HG02678 (cell line): ENCODE results near the gene MAST1.
"Not testable (repeated sequence)": the region's sequence is repeated elsewhere in the genome, so short reads cannot be mapped to it uniquely, and the experiment has no call there.

Experiments
- ATAC-seq: cut with Tn5 transposase; IDR thresholded peaks from one replicate; pipeline ENCODE4 v1.9.1; 2021; ENCODE audit warnings: mild to moderate bottlenecking, moderate library complexity; ENCODE audit not compliant: unreplicated experiment

MAST1 gene

DNA sequence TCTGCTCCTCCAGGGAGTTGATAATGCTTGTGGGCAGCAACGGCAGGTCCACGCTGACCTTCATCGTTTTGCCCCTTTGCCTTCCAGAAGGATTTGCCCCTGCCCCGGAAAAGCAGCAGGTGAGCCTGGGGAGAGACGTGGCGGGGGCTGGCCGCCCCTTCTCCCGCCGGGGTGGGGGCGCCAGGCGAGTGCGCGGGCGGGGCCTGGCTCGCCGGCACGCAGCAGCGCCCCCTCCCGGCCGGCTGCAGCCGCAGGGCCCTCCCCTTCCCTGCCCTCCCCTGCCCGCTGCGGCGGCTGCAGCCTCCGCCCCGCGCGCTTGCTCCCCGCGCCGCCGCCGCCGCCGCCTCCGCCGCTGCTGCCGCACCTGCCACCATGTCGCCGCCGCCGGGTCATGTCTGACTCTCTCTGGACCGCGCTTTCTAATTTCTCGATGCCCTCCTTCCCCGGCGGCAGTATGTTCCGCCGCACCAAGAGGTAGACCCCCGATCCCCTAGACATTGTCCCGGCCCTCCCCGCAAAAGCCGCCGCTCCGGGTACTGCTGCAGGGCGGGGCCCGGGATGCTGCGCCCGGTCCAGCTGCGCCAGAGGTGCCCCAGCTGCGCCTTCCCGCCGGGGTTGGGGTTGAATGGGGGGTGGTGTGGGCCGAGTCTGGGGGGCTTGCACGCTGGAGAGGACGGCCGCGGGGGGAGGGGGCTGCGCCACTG lies at the start of gene MAST1:
Gene MAST1 (plus strand): TSS at position 334 of the 704 bp plus-strand sequence. CDS start 58 bp downstream, at position 392.
- no peak for ATAC-seq

DNA sequence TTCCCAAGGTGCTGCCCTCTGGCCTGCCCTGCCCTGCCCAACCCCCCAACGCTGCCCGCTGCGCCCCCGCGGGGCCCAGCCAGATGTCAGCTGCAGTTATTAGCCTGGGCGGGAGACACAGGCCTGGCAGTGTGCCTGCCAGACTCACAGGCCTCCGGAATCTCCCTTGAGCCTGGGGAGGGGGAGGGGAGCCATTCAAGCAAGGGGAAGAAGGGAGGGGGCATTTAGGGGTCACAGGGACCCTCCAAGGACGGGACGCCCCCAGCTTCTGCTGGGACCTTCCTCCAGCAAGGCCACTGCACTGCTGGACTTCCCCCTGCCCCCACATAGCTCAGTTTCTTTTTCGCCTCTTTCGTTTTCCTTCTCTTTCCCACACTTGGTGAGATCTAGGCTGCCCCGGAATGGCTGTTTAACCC lies 49.6 kb upstream of the MAST1 start:
- ATAC-seq: no peak

DNA sequence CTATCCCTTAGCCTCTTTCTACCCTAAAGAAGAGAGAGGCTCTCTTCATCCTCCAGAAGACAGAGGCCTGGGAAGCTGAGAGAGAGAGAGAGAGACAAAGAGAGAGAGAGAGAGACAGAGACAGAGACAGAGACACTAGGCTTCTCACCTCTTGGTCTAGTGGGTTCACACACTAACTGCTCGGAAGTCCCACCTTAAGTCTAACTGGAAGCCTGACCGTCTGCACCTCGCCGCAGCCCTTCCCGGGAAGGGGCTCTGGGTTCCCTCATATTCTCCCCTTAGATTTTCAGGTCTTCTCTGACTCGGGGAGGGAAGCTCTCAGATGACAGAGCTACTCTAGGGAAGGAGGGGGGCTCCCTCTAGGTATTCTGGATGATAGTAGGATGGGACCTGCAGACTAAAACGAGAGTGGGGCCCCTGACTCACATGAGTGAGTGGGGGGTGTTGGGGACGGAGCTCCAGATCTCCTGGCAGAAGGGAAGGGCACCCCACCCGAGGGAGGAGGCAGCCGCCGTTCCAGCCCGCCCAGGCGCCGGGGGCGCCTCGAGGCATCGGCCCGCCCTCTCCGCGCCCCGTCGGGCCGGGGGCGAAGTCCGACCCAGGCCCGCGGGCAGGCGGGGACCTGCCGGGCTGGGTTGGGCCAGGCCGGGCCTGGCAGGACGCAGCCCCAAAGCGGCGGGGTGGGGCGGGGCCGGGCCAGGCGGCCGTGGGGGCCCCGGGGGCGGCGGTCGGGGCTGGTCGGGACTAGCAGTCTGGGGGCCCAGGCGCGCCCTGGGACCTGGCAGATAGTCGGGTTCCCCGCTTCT lies 49.0 kb upstream of the MAST1 start:
- no peak for ATAC-seq

DNA sequence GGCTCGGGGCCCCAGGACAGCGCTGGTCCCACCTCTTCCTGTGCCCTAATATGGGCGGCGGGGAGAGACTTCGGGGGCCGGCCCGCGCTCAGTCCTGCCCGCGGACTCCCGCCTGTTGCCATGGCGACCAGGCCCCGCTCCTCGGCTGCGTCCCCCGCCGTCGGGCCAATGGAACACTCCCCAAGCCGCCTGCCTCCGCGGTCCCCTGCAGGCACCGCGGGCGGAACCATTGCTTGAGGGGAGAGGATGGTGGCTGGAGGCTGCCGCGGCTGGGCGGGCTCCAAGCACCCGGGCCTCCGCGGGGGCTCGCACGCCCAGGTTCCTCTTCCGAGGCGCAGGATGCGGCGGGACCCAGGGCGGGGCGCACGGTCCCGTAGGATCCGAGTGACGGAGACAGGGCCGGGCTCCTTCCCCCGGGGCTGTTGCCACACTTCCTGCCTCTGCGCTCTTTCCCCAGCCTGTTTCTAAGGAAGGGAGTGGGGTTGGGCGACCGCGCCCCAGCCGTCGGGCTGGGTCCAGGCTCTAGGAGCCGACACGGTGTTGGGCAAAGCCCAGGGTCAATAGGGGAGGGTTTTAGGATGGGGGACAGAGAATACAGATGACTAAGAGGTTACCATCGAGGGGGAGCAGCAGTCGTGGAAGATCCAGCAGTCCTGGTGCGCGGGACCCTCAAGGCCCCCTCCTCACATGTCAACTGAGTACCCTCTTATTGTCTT lies 48.3 kb upstream of the MAST1 start:
- ATAC-seq: peak; percentile 39

DNA sequence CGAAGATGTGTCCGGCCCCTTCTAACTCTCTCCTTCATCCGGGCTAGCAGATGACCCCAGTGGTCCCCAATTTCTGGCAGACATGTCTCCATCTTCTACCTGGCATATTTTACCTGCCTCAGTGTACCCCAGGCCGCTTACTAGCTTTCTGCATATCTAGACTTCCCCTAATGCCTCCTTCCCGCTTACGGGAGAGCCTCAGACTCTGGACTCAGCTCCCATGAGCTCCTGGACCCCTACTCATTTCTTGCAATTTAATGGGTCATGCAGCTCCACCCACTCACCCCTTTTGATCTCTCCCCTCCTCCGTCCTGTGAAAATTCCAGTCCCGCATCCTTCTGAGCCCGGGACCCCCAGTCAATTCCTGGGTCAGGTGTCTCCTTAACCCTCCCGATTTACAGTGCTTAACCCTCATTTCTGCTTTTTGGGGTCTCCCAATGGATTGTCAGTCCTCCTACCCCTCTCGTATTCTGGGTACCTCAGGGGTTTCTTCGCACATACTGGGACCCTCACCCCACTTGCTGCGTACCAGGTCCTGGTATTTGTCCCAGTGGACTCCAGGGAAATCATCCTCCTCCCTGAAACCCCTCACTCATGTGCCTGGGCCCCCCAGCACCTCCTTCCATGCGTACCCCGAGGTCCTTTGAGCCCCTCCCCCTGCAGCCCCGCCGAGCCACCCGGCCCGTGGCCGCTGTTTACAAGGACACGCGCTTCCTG lies 47.5 kb upstream of the MAST1 start:
- ATAC-seq: no peak

DNA sequence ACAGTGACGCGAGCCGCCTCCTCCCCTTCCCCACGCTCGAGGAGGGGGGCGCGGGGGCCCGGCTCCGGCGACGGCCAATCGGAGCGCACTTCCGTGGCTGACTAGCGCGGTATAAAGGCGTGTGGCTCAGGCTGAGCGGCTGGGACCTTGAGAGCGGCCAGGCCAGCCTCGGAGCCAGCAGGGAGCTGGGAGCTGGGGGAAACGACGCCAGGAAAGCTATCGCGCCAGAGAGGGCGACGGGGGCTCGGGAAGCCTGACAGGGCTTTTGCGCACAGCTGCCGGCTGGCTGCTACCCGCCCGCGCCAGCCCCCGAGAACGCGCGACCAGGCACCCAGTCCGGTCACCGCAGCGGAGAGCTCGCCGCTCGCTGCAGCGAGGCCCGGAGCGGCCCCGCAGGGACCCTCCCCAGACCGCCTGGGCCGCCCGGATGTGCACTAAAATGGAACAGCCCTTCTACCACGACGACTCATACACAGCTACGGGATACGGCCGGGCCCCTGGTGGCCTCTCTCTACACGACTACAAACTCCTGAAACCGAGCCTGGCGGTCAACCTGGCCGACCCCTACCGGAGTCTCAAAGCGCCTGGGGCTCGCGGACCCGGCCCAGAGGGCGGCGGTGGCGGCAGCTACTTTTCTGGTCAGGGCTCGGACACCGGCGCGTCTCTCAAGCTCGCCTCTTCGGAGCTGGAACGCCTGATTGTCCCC lies 46.8 kb upstream of the MAST1 start, which contains the start of gene JUNB:
Gene JUNB (plus strand): TSS at position 142 of the 706 bp plus-strand sequence. CDS start 286 bp downstream, at position 428.
- peak; percentile 32 for ATAC-seq

DNA sequence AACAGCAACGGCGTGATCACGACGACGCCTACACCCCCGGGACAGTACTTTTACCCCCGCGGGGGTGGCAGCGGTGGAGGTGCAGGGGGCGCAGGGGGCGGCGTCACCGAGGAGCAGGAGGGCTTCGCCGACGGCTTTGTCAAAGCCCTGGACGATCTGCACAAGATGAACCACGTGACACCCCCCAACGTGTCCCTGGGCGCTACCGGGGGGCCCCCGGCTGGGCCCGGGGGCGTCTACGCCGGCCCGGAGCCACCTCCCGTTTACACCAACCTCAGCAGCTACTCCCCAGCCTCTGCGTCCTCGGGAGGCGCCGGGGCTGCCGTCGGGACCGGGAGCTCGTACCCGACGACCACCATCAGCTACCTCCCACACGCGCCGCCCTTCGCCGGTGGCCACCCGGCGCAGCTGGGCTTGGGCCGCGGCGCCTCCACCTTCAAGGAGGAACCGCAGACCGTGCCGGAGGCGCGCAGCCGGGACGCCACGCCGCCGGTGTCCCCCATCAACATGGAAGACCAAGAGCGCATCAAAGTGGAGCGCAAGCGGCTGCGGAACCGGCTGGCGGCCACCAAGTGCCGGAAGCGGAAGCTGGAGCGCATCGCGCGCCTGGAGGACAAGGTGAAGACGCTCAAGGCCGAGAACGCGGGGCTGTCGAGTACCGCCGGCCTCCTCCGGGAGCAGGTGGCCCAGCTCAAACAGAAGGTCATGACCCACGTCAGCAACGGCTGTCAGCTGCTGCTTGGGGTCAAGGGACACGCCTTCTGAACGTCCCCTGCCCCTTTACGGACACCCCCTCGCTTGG lies 46.1 kb upstream of the MAST1 start:
- ATAC-seq: no peak

DNA sequence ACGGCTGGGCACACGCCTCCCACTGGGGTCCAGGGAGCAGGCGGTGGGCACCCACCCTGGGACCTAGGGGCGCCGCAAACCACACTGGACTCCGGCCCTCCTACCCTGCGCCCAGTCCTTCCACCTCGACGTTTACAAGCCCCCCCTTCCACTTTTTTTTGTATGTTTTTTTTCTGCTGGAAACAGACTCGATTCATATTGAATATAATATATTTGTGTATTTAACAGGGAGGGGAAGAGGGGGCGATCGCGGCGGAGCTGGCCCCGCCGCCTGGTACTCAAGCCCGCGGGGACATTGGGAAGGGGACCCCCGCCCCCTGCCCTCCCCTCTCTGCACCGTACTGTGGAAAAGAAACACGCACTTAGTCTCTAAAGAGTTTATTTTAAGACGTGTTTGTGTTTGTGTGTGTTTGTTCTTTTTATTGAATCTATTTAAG lies 45.4 kb upstream of the MAST1 start:
- ATAC-seq: no peak

DNA sequence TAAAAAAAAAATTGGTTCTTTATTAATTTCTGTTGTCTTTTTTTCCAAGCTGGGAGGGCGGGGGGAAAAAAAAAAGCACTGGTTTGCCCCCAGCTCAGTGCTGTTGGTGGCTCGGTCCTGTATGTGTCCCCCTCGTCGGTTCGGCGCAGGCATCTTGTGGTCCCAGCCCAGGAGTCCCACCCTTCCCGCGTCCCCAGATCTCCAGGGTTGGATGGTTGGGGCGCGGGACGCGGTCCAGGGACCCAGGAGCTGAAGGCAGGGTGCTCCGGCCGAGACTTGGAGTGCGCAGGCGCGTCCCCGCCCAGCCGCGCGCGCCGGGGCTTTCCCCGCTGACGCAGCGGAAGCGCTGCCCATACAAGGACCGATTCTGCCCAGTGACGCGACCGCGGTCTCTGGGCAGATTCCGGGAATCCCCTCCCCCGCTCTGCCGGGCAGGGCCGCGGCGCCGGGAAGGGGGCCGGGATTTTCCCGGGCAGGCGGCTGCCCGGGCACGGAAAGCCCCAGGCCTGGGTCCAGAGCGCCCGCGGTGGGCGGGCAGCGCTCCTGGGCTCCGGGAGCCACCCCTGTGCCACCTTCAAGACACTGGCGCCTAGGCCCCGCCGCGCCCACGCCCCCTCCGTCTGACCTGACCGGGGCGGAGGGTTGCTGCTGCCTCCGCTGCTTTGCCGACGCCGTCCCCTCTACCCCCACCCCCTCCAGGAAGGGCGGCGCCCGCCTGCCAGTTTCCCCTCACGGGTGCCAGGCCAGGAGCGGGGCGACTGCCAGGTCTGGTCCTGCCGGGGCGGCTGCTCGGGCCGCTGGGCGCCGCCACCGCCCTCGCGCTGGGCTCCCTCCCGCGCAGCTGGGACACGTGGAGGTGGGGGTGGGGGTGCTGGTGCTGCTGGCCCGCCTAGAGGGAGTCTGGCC lies 44.8 kb upstream of the MAST1 start:
- peak; percentile 35 for ATAC-seq

DNA sequence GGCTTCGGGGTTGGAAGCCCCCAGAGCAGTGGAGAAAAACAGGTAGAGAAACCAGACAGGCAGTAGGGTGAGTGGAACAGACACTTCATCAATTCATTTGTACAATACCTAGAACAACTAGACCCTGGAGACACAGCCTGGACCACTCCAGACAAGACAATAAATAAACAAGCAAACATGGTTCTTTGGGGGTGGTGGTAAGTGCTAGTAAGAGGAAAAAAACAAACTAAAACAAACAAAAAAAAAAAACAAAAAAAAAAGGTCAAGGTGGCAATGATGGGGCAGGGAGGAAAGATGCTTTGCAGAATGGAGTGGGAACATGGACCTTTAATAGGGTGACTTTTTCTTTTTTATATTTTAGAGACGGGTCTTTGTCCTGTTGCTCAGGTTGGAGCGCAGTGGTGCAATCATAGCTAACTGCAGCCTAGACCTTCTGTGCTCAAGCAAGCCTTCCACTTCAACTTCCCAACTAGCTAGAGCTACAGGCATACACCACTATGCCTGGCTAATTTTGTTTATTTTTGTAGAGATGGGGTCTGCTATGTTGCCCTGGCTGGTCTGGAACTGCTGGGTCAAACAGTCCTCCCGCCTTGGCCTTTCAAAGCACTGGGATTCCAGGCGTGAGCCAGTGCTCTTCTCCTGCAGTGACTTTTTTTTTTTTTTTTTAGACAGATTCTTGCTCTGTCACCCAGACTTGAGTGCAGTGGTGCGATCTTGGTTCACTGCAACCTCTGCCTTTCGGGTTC lies 43.9 kb upstream of the MAST1 start:
- no peak for ATAC-seq

DNA sequence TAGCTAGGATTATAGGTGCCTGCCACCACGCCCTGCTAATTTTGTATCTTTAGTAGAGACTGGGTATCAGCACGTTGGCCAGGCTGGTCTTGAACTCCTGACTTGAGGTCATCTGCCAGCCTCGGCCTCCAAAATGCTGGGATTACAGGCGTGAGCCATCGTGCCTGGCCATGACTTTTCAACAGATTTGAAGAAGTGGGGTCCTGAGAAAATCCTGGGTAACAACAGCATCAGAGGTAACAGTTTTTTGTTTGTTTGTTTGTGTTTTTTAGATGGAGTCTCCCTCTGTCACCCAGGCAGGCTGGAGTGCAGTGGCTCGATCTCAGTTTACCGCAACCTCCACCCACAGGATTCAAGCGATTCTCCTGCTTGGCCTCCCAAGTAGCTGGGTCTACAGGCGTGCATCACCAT lies 43.3 kb upstream of the MAST1 start:
- no peak for ATAC-seq

DNA sequence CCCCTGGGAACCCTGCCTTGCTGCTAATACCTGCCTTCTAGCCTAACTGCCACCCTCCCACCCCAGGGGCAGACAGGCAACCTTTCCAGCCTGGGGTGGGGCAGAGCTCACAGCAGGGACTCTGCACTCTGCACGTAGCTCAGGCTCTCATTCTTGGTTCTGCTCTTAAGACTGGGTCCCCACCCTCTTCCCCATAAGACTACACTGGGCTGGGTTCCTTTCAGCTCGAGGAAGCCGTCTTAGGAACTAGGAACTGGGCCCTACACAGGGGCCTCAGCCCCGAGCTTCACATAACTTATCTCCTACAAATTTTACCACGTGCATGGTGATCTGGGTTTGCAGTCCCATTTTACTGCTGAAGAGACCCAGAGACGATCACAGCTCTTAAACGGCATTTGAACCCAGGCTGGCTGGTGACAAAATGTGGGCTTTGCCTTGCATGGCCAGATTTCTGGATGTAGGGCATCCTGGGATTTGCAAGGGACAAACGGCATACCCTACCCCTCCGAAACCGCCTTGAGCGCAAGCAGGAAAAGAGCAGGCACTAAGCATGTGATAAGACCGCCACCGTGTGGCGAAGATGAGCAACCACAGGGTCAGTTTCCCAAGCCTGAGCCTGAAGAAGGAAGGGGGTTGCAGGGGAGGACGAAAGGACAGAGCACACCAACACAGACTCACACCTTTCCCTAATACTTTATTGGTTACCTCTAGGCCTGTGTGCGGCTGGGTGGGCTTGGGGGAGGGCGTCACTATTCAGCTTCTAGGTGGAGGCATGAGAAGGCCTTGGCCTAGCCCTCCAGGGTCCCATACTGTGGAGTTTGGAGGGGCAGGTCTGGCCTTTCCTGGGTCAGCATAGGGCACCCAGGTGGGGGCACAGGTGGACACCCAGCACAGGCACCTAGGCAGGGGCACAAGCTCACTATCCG lies 41.9 kb upstream of the MAST1 start:
- no peak for ATAC-seq

DNA sequence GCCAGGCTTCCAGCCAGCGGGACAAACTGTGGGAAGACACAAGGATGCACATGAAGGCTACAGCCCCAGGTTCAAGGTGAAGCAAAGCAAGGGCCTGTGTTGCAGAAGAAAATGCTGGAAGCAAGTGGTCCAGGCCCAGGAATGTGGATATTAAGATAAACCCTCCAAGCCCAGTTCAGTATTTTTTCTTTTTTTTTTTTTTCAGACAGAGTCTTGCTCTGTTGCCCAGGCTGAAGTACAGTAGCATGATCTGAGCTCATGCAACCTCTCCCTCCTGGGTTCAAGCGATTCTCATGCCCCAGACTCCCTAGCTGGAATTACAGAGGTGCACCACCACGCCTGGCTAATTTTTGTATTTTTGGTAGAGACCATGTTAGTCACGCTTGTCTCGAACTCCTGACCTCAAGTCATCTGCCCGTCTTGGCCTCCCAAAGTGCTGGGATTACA lies 41.2 kb upstream of the MAST1 start:
- no peak for ATAC-seq

DNA sequence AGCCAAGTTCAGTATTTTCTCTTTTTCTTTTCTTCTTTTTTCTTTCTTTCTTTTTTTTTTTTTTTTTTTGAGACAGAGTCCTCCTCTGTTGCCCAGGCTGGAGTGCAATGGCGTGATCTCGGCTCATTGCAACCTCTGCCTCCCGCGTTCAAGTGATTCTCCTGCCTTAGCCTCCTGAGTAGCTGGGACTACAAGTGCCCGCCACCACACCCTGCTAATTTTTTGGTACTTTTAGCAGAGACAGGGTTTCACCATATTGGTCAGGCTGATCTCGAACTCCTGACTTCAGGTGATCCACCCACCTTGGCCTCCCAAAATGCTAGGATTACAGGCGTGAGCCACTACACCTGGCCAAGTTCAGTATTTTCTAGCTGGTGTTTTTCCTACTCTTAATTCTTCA lies 40.7 kb upstream of the MAST1 start:
- not testable (repeated sequence) for ATAC-seq

DNA sequence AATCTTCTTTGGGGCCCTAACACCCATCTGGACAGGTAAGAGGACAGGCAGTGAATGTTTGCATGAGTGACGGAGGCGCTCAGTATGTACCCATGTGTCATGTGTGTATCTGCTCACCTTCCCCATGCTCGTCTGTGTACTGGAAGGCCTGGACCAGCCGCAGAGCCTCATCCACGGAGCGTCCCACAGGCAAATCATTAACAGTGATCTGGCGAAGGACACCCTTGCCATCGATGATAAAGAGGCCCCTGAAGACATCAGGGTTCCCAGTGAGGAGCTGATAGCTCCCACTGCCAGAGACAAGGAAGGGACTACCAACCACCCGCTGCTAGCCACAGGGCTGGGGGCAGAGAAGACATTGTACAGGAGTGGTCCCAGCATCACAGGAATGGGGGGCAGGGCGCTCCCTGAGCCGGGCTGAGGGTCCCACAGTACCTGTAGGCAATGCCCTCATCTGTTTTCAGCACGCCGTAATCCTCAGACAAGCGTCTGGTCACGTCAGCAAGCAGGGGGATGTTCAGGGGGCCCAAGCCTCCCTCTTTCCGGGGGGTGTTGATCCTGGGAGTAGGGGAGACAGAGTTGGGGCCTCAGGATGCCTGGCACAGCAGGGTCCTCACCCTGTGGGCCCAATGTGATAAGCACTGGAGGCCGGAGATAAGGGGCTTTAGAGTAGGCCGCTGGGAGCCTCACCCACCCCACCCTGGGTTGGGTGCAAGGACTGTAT lies 38.4 kb upstream of the MAST1 start:
- ATAC-seq: no peak

DNA sequence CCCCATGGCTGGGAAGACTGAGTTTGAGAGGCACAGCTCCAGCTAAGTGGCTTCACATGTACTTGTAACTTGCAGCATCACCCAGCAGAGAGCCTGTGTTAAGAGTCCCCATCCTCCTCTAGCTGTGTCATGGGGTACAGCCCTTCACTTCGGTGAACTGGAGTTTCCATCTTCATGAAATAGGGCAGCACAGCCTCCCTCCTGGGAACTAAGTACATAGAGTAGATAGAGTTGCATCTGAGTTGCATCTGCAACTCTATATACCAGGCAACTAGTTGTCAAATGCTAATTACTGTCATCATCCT lies 37.9 kb upstream of the MAST1 start:
- ATAC-seq: no peak
